Measurements from ENCODE around the gene TMEM139.
"Not testable (repeated sequence)": the region's sequence is repeated elsewhere in the genome, so short reads cannot be mapped to it uniquely, and the experiment has no call there.

The TMEM139 gene

DNA sequence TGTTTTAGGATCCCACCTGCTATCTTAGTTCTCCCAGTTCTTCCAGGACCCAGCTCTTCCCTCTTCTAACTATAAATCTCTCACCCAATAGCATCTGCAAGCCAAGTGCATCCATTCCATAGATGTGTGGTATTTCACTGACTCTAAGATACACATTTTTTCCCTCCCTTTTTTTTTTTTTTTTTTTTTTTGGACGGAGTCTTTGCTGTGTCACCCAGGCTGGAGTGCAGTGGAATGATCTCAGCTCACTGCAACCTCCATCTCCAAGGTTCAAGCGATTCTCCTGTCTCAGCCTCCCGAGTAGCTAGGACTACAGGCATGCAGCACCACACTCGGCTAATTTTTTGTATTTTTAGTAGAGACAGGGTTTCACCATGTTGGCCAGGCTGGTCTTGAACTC lies 5.1 kb downstream of the TMEM139 start:
- DNase-seq, result not testable (repeated sequence)

DNA sequence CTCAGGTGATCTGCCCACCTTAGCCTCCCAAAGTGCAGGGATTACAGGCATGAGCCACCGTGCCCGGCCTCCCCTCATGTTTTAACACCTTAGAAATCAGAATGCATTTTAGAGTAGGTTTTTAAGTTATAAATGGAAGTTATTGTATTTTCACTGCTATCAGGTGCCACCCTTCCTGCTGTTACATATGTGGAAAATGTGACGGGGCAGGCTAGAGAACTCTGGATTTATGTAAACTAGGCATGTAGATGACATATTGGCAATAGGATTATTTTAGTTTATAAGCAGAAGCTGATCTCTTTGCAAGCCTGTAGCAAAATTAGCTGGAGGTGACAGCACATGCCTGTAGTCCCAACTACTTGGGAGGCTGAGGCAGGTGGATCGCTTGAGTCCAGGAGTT lies 5.5 kb downstream of the TMEM139 start:
- no peak for DNase-seq

DNA sequence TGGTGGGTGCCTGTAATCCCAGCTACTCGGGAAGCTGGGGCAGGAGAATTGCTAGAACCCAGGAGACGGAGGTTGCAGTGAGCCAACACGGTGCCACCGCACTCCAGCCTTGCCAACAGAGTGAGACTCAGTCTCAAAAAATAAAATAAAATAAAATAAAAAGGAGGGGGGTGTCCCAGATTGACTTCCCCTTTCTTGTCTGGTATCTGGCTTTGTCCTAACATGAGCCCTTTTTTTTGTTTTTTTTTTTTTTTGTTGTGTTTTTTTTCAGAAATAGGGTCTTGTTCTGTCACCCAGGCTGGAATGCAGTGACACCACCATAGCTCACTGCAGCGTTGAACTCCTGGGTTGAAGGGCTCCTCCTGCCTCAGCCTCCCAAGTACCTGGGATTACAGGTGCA lies 8.1 kb downstream of the TMEM139 start:
- DNase-seq, result no peak

DNA sequence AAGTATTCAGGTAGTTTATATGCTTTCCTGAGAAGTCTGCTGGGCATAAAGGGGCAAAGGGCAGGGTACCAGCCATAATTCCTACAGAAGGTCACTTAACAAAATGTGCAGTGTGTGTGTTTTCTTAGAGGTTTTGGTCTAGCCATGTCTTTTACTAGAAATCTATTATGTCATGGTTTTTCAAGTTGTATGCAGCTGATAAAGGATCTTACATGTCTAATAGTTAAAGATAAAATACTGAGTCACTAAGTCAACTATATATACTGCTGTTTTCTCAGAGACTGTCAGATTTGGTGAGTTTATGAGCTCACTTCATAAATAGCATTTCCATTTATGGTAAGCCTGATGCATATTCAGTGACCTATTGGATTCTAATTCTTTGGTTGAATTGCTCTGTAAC lies 11.1 kb downstream of the TMEM139 start:
- DNase-seq, result no peak

DNA sequence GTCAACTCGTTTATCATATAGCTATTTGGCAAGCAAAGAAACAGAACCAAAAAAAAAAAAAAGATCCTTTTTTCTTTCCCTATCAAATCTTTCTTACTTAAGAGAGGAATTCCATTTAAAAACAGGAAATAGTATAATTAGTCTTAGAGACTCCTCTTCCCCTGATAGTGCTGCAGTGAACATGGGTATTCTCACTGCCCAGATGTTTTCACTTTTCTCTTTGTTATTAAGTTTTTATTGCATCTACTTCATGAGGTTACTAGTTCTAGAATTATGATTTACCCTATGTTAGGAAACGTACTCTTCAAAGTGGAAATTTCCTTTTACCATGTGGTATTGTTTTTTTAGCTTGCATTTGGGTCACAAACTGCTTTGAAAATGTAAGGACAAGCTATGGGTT lies 11.9 kb downstream of the TMEM139 start:
- DNase-seq, result no peak

DNA sequence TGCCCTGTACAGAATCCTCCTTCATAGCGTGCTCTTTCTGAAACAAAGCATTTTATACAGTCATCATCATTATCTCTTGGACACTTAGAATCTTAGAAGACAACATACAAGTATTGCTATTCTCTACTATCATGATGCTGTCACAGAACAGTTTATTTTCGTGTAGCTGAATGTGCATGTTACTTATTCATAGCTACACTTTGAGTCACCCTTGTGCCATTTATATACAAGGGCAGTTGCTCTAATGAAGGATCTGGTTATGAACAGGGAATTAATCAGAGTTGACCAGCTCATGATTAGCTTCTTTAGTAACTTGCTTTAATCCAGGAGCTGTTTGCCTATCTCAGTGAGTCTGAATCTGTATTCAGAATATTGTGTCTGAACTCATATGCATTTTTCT lies 14.6 kb downstream of the TMEM139 start:
- DNase-seq, result no peak

DNA sequence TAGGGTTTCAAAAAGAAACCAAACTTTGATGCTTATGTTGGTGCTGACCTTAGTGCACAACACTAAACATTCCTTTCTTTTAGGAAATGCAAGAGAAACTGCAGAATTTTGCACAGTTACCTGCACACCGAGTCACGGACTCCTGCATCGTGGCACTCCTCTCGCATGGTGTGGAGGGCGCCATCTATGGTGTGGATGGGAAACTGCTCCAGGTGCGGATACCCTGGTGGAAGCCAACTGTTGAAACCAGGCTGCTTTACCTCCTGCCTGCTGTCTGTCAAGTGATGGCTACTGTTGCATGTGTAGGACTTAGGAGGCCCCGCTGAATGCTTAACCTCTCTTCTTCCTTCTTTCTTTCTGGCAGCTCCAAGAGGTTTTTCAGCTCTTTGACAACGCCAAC lies 15.1 kb downstream of the TMEM139 start:
- DNase-seq, result peak; percentile 74

DNA sequence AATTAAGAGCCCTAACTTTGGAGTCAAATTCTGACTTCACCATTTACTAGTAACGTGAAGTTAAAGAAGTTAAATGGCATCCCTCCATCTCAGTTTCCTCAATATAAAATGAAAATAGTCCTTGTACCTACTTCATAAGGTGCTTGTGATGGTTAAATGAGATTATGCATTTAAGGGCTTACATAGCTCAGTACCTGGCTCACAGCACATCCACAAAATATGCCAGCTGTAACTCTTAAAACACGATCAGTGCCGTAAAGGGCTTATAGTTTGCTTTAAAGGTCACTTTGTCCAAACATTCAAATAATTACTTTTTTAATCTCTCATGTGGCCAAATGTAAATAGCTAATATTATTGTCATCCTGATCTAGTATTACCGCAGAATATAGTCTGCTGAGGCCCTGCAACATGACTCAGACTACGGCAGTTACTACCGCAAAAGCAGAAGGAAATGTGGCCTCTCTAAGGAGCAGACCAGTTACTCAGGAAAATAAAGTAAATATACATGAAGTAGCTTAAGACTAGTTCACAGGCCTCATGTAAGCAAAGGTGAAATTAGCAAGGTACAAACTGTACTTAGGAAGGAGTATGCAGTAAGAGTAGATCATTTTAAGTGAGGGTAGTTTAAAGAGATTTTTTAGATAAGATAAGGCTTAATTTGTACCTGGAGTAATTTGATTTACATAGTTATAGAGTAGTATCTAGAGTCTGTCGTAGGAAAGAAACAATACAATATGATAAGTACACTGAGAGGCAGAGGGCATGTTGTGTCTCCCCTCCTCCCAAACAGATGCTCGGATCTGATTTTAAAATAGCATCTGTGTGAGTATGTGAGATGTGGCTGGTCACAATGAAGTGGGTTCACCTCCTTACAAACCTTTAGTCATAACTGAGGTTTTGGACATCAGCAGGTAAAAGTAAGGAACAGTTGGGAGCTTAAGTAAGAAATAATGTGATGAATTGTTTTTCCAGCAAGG lies 16.5 kb downstream of the TMEM139 start:
- no peak for DNase-seq

DNA sequence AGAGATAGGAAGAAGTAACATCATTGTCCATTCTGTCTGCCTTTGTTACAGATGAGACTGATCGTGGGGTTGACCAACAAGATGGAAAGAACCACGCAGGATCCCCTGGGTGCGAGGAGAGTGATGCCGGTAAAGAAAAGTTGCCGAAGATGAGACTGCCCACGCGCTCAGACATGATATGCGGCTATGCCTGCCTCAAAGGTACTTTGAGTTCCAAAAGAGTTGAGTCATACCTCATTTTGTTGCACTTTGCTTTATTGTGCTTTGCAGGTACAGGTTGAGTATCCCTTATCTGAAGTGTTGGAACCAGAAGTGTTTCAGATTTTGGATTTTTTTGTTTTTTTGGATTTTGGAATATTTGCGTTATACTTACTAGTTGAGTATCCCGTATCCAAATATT lies 19.0 kb downstream of the TMEM139 start:
- no peak for DNase-seq

DNA sequence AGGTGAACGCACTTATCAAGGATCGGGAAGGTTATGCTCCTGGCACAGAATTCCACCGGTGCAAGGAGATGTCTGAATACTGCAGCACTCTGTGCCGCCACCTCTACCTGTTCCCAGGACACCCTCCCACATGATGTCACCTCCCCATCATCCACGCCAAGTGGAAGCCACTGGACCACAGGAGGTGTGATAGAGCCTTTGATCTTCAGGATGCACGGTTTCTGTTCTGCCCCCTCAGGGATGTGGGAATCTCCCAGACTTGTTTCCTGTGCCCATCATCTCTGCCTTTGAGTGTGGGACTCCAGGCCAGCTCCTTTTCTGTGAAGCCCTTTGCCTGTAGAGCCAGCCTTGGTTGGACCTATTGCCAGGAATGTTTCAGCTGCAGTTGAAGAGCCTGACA lies 20.2 kb downstream of the TMEM139 start:
- DNase-seq, result no peak

DNA sequence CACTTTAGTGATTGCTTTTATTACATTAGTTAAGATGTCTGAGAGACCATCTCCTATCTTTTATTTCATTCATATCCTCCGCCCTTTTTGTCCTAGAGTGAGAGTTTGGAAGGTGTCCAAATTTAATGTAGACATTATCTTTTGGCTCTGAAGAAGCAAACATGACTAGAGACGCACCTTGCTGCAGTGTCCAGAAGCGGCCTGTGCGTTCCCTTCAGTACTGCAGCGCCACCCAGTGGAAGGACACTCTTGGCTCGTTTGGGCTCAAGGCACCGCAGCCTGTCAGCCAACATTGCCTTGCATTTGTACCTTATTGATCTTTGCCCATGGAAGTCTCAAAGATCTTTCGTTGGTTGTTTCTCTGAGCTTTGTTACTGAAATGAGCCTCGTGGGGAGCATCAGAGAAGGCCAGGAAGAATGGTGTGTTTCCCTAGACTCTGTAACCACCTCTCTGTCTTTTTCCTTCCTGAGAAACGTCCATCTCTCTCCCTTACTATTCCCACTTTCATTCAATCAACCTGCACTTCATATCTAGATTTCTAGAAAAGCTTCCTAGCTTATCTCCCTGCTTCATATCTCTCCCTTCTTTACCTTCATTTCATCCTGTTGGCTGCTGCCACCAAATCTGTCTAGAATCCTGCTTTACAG lies 20.8 kb downstream of the TMEM139 start:
- peak; percentile 74 for DNase-seq

DNA sequence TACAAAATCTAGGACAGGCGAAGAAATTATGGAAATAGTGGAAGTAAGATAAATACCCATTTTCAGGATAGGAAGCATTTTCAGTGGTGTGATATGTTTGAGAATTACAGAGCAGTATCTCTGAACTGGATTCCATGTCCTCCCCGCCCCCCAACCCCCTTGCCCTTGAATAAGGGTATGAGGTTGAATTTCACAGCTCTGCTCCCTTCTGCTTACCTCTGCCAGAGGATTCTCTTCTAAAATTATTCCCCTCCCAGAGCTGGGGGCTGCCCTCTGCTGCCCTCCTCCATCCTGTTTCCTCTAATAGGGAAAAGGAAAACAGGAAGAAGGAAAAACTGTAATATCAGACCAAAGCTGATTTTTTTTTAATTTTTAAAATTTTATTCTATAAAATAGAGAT lies 23.9 kb downstream of the TMEM139 start:
- no peak for DNase-seq

DNA sequence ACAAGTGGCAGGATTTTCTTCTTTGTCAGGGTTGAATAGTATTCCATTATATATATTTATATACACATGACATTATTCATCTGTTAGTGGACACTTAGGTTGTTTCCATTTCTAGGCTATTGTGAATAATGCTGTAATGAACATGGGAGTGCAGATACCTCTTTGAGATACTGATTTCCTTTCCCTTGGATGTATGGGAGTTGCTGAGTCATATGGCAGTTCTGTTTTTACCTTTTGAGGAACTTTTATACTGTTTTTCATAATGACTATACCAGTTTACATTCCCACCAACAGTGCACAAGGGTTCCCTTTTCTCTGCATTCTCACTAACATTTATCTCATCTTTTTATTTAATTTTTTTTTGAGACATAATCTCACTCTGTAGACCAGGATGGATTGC lies 29.4 kb downstream of the TMEM139 start:
- DNase-seq, result no peak

DNA sequence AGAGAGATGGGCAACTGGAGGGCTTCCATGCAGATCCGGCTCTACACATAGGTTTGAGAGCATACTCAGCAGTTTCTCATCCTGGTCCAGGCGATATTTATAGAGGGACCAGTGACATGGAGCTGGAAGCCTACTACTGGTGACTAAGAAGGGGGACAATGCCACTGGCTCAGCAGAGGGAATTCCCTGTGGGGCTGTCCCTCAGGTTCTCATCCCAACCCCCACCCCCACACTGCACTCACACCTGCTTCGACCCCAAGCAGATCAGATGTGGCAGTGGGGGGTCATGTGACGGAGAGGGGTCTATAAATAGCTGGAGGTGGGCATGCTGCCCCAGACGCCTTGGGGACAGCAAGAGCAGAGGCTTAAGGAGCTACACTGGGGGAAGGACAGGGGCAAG lies 31.0 kb downstream of the TMEM139 start, which contains the start of gene CLCN1:
CLCN1 (plus strand) TSS at position 336 of the 400 bp plus-strand sequence. CDS start 102 bp downstream, outside the sequence.
- DNase-seq, result no peak

DNA sequence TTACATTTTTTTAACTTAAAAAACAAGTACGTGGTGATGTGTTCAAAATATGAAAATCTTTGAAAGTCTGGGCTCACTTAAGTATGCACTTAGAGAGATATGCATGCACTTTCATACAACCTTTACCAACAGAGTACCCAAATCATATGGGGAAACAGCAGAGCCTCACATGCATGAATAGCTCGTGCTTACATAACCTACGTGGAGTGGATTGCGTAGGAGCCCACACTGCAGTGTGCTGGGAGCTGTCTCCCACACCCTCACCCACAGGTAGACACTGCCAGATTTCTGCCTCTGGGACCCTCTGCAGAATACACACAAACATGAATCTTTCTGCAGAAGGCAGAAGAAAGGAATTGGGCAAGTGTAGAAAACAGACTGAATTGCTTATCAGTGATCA lies 31.7 kb downstream of the TMEM139 start:
- no peak for DNase-seq

DNA sequence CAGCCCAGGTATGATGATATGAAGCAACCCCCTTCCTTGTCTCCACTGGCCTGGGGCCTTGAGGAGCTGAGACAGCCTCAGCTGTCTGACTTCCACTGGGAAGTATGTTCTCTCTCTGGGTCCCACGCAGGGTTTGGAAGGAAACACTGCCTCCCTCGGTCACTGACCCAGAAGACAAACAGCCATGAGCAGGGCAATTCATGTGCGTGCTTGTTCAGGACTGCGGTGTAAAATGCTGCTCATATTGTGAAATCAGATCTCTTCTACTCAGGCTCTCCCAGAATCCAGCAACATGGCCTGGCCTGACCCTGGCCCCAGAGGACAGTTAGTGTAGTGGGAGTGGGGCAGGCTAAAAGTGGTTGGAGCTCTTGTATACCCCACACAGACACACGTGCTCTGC lies 33.9 kb downstream of the TMEM139 start:
- DNase-seq, result no peak

DNA sequence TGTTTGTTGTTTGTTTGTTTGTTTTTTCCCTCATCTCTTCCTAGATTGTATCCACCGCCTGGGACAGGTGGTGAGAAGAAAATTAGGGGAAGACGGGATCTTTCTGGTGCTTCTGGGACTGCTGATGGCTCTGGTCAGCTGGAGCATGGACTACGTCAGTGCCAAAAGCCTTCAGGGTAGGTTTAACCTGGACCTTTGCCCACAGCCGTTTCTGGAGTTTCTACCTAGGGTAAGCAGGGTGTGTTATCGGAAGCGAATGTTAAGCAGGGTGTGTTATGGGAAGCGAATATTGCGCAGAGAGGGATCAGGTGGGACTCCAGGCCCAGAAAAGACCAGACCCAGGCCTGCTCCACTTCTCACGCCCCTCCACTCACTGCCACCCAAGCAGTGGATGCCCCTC lies 35.9 kb downstream of the TMEM139 start:
- no peak for DNase-seq

DNA sequence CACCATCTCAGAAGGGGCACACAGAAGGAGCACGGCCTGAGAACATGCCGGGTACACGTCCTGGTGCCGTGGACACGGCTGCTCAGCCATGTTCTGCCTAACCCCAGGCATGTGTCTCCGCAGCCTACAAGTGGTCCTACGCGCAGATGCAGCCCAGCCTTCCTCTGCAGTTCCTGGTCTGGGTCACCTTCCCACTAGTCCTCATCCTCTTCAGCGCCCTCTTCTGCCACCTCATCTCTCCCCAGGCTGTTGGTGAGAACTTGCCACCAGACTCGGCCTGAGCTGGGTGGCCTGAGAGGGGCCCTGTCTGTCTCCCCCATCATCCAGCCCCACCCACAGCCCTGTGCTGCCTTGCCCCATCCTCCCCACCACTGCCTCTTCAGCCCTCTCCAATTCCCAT lies 36.5 kb downstream of the TMEM139 start:
- DNase-seq, result no peak

DNA sequence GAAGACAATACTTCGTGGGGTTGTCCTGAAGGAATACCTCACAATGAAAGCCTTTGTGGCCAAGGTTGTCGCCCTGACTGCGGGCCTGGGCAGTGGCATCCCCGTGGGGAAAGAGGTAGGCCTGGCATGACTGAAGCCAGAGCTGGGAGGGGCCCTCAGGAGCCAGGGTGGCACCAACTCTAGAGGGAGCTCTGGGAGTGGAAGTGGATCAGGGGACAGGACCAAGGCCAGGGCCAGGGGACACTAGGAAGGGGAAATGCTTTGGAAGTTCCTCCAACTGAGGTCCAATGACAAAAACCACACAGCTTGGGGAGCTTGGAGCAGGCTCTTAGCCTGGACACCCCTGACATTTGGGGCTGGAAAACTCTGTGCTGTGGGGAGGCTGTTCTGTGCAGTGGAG lies 37.0 kb downstream of the TMEM139 start:
- DNase-seq, result no peak

DNA sequence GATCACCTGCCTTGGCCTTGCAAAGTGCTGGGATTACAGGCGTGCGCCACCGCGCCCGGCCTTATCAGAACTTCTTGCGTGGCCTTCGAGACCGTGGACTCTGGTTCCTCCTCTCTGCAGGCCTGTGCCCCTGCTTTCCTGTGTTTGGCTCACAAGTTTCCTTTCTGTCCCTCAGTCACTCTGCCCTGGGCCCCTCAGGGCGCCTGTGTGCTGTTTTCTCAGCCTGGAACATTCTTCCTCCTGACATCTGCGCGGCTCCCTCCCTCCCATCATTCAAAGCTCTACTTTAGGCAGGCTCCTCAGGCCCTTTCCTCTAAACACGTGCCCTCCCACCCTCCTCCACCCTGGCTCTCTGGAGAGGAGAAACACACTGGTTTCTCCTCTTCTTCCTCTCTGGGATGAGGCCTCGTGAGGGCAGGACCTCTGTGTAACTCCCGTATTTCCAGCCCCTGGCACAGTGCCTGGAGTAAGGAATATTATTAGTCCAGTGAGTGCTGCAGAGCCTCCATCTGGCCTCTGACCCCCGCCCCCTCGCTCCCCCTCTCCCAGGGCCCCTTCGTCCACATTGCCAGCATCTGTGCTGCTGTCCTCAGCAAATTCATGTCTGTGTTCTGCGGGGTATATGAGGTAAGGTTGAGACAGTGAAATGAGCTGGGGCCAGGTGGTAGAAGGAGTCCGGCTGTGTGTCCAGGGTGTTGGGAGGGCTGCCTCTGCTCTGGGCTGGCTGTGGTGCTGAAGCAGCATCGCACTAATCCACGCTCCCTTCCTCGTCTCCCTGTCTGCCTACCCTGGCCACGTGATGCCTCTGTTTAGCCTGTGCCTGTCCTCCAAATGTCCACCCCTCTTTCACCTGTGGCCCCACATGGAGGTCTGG lies 38.2 kb downstream of the TMEM139 start:
- DNase-seq, result no peak

DNA sequence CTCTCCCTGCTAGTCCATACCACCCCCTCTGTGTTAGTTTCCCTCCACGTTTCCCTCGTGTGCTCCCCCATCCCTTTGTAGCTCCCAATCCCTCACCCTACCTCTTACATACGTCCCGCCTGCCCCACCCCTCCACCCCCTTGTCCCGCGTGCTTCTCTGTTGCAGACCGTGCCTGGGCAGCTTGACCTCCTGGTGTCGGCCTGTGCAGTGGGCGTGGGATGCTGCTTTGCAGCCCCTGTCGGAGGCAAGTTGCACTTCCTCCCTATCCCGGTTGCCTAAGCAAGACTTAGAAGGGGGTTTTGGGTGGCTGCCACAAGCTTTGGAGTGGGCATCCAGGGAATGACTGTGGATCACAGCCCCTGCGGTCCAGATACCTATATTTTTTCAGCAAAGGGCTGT lies 38.9 kb downstream of the TMEM139 start:
- DNase-seq, result no peak

DNA sequence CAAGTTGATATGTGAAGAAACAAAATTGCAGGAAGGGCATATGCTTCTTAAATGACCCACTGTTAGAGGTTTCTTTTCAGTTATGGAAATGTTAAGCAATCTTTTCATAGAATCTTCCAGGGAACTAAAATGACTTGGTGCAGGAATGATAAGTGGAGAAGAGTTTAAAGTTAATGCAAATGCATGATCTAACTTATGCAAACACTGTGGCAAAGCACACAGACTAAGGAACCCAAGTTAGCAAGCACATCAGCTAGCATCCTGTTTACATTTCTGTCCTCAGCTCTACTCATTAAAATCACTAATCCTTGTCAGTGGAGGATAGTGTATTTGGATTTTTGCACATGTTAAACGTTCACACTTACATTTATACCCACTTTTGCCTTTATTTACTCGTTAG lies 40.5 kb downstream of the TMEM139 start:
- DNase-seq, result no peak

DNA sequence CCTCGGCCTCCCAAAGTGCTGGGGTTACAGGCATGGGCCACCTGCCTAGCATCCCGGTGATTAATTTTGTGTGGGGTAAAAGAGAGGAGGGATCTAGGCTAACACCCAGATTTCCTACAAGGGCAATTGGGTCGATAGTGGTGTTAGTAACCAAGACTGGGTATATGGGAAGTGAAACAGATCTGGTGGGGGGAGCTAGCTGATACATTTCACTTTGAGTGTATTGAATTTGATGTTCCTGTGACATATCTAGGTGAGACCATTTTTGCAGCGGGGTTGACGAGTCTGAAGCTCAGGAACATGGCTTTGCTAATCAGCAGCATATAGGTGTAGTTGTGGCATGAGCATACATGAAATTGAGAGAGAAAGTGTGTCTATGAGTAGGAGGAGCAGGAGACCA lies 43.1 kb downstream of the TMEM139 start:
- DNase-seq, result no peak
